ENCODE measurements around the gene RIMS3.

The RIMS3 gene

DNA sequence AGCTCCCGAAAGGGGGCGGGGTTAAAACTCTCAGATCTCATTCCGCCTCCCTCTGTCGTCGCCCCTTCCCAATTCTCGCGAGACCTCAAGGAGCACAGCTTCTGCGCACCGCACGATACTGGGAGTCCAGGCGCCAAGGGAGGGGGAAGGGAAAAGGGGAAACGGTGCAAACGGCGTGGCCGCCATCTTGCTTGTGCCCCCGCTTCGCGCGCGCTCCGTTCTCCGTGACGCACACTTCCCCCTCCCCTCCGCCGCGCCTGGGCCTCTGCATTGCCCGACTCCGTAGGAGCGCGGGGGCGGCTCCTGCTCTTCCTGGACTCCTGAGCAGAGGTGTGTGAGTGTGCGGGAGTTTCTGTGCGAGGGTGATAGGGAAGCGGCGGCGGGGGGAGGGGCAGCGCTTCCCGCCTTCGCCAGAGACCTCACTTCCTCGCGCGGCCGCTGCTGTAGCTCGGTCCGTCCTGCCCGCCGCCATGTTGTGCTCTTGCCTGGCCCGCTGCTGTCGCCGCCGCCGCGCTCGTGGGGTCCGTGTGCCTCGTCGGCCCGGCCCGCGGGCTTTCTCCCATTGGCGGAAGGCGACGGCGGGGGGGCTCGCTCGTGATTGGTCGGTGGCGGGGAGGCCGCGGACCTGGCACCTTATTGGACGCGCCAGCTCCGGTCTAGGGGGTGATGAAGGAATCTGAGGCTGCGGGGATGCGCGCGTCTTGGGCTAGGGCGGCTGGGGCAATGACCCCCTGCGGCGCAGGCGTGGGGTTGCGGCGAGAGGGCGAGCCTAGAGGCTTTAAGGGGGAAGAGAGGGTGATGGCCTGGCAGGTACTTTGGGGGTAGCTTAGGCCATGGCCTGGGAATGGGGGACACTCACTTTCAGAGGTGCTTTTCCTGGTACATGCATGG lies 26.3 kb upstream of the RIMS3 start, which contains the start of gene NFYC:
Gene NFYC, plus strand, starts transcription at position 167 of the 891 bp plus-strand sequence. CDS start 47,140 bp downstream, outside the sequence.
- Histone ChIP-seq H3K27me3 (ENCODE audit: control insufficient read depth, insufficient read depth, low read length) (no peaks in the 10 kb centered on the region), H3K4me1 (ENCODE audit: control insufficient read depth, insufficient read depth, low read length) (peaks cover 30% of the 10 kb centered on the region), H3K27ac (ENCODE audit: low read depth, low read length) (peak within 1 kb of the TSS; percentile 100), H3K9me3 (ENCODE audit: control insufficient read depth, insufficient read depth, low read length) (no peaks in the 10 kb centered on the region), H3K4me3 (ENCODE audit: low read depth, low read length) (peak within 1 kb of the TSS; percentile 67), H3K9ac (ENCODE audit: low read depth, low read length) (peak within 1 kb of the TSS; percentile 100), H3K36me3 (ENCODE audit: control insufficient read depth, insufficient read depth, low read length) (peaks cover 5% of the 10 kb centered on the region)

- H3K27ac ChIP-seq (ENCODE audit: low read depth, low read length), result peak overlapping the region; percentile 100
- H3K9me3 ChIP-seq (ENCODE audit: control insufficient read depth, insufficient read depth, low read length), result no peaks in the 10 kb centered on the region
- peaks cover 9% of the 10 kb centered on the region for H3K36me3 ChIP-seq (ENCODE audit: control insufficient read depth, insufficient read depth, low read length)
- no peaks in the 10 kb centered on the region for H3K27me3 ChIP-seq (ENCODE audit: control insufficient read depth, insufficient read depth, low read length)
- peak overlapping the region; percentile 67 for H3K4me3 ChIP-seq (ENCODE audit: low read depth, low read length)
- peaks cover 24% of the 10 kb centered on the region for H3K4me1 ChIP-seq (ENCODE audit: control insufficient read depth, insufficient read depth, low read length)
- peak overlapping the region; percentile 100 for H3K9ac ChIP-seq (ENCODE audit: low read depth, low read length)
Measured at GRCh38 chr1:40690771-40691537, 25.5 kb upstream of the RIMS3 start.

- H3K9ac ChIP-seq (ENCODE audit: low read depth, low read length), result no peak overlapping the region
- H3K9me3 ChIP-seq (ENCODE audit: control insufficient read depth, insufficient read depth, low read length), result no peaks in the 10 kb centered on the region
- H3K36me3 ChIP-seq (ENCODE audit: control insufficient read depth, insufficient read depth, low read length), result peaks cover 9% of the 10 kb centered on the region
- H3K4me3 ChIP-seq (ENCODE audit: low read depth, low read length), result no peak overlapping the region
- H3K27ac ChIP-seq (ENCODE audit: low read depth, low read length), result no peak overlapping the region
- no peaks in the 10 kb centered on the region for H3K27me3 ChIP-seq (ENCODE audit: control insufficient read depth, insufficient read depth, low read length)
- H3K4me1 ChIP-seq (ENCODE audit: control insufficient read depth, insufficient read depth, low read length), result peaks cover 20% of the 10 kb centered on the region
Measured at GRCh38 chr1:40689737-40690136, 24.3 kb upstream of the RIMS3 start.

GRCh38 chr1:40687661-40688060 lies 22.2 kb upstream of the RIMS3 start:
- H3K4me1 ChIP-seq (ENCODE audit: control insufficient read depth, insufficient read depth, low read length), result peaks cover 8% of the 10 kb centered on the region
- H3K27ac ChIP-seq (ENCODE audit: low read depth, low read length), result no peak overlapping the region

GRCh38 chr1:40687059-40687458 lies 21.6 kb upstream of the RIMS3 start:
- Histone ChIP-seq H3K36me3 (ENCODE audit: control insufficient read depth, insufficient read depth, low read length) (peaks cover 9% of the 10 kb centered on the region), H3K27me3 (ENCODE audit: control insufficient read depth, insufficient read depth, low read length) (no peaks in the 10 kb centered on the region), H3K27ac (ENCODE audit: low read depth, low read length) (no peak overlapping the region), H3K9ac (ENCODE audit: low read depth, low read length) (no peak overlapping the region), H3K9me3 (ENCODE audit: control insufficient read depth, insufficient read depth, low read length) (no peaks in the 10 kb centered on the region), H3K4me1 (ENCODE audit: control insufficient read depth, insufficient read depth, low read length) (peaks cover 7% of the 10 kb centered on the region), H3K4me3 (ENCODE audit: low read depth, low read length) (no peak overlapping the region)

More at GRCh38 chr1:40687661-40688060, 22.2 kb upstream of the RIMS3 start:
- no peaks in the 10 kb centered on the region for H3K27me3 ChIP-seq (ENCODE audit: control insufficient read depth, insufficient read depth, low read length)
- no peak overlapping the region for H3K4me3 ChIP-seq (ENCODE audit: low read depth, low read length)
- peaks cover 9% of the 10 kb centered on the region for H3K36me3 ChIP-seq (ENCODE audit: control insufficient read depth, insufficient read depth, low read length)
- no peak overlapping the region for H3K9ac ChIP-seq (ENCODE audit: low read depth, low read length)
- H3K9me3 ChIP-seq (ENCODE audit: control insufficient read depth, insufficient read depth, low read length), result no peaks in the 10 kb centered on the region

DNA sequence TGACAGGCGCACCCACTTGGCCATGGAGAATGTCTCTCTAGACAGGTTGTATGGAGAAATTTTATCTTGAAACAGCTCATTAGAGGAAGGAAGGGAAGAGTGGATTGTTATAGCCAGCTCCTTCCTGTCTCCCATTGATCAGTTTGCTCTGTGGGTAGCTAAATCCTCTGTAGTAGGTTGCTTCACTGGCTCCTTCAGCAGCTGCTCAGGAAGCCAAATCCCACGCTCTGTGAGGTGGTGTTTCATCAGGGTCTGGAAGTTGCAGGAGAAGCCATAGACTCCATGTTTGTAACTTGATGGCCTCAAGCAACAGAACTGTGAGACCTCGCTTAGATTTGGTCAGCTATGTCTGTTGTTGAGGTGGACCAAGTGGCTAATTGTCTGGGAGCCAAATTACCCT lies 19.2 kb upstream of the RIMS3 start:
- H3K27ac ChIP-seq (ENCODE audit: low read depth, low read length), result no peak overlapping the region
- no peaks in the 10 kb centered on the region for H3K27me3 ChIP-seq (ENCODE audit: control insufficient read depth, insufficient read depth, low read length)
- no peaks in the 10 kb centered on the region for H3K9me3 ChIP-seq (ENCODE audit: control insufficient read depth, insufficient read depth, low read length)
- no peak overlapping the region for H3K9ac ChIP-seq (ENCODE audit: low read depth, low read length)
- H3K4me1 ChIP-seq (ENCODE audit: control insufficient read depth, insufficient read depth, low read length), result no peaks in the 10 kb centered on the region
- peaks cover 6% of the 10 kb centered on the region for H3K36me3 ChIP-seq (ENCODE audit: control insufficient read depth, insufficient read depth, low read length)
- no peak overlapping the region for H3K4me3 ChIP-seq (ENCODE audit: low read depth, low read length)

GRCh38 chr1:40679165-40679953 lies 13.9 kb upstream of the RIMS3 start:
- Histone ChIP-seq H3K4me1 (ENCODE audit: control insufficient read depth, insufficient read depth, low read length) (no peaks in the 10 kb centered on the region), H3K4me3 (ENCODE audit: low read depth, low read length) (no peak overlapping the region), H3K9me3 (ENCODE audit: control insufficient read depth, insufficient read depth, low read length) (no peaks in the 10 kb centered on the region), H3K9ac (ENCODE audit: low read depth, low read length) (no peak overlapping the region), H3K27ac (ENCODE audit: low read depth, low read length) (no peak overlapping the region), H3K36me3 (ENCODE audit: control insufficient read depth, insufficient read depth, low read length) (no peaks in the 10 kb centered on the region), H3K27me3 (ENCODE audit: control insufficient read depth, insufficient read depth, low read length) (no peaks in the 10 kb centered on the region)

DNA sequence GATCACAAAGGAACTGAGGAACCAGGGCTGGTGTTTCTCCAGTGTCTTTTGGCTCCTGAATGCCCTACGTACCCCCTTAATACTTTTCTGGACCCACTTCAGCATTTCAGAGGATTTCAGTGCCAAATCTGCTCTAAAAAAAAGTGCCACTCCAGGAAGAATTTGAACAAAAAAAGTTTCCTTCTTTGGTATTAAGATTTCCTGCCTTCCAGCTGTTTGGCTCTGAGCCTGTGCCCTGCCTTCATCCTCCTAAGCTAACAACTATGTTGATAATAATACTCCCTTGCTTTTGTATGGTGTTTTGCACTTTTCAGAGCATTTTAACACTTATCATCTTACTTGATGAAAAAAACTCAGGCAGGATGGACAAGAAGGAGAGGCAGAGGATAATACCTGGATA lies 11.0 kb upstream of the RIMS3 start:
- H3K27ac ChIP-seq (ENCODE audit: low read depth, low read length), result no peak overlapping the region
- no peak overlapping the region for H3K9ac ChIP-seq (ENCODE audit: low read depth, low read length)
- no peak overlapping the region for H3K4me3 ChIP-seq (ENCODE audit: low read depth, low read length)
- no peaks in the 10 kb centered on the region for H3K36me3 ChIP-seq (ENCODE audit: control insufficient read depth, insufficient read depth, low read length)
- no peaks in the 10 kb centered on the region for H3K27me3 ChIP-seq (ENCODE audit: control insufficient read depth, insufficient read depth, low read length)
- no peaks in the 10 kb centered on the region for H3K9me3 ChIP-seq (ENCODE audit: control insufficient read depth, insufficient read depth, low read length)
- H3K4me1 ChIP-seq (ENCODE audit: control insufficient read depth, insufficient read depth, low read length), result no peaks in the 10 kb centered on the region

DNA sequence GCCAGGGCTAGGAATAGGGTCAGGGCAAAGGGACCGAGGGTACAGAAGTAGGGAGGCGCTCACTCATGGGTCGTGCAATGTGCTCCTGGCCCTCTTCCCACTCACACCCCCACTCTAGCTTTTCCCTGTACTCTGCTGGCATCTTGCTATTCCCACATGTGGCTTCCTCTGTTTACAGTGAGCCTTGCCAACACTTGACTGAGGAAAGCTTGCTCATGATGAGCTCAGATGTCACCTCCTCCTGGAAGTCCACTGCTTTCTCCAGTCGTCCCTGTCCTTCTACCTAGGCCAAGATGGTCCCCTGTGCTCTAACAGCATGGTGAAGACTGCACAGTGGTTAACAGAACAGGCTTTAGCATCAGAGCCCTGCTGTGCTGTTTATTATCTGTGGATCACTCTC lies 8.0 kb upstream of the RIMS3 start:
- H3K9ac ChIP-seq (ENCODE audit: low read depth, low read length), result no peak overlapping the region
- H3K36me3 ChIP-seq (ENCODE audit: control insufficient read depth, insufficient read depth, low read length), result no peaks in the 10 kb centered on the region
- H3K27me3 ChIP-seq (ENCODE audit: control insufficient read depth, insufficient read depth, low read length), result no peaks in the 10 kb centered on the region
- no peaks in the 10 kb centered on the region for H3K4me1 ChIP-seq (ENCODE audit: control insufficient read depth, insufficient read depth, low read length)
- no peak overlapping the region for H3K4me3 ChIP-seq (ENCODE audit: low read depth, low read length)
- no peak overlapping the region for H3K27ac ChIP-seq (ENCODE audit: low read depth, low read length)
- no peaks in the 10 kb centered on the region for H3K9me3 ChIP-seq (ENCODE audit: control insufficient read depth, insufficient read depth, low read length)

DNA sequence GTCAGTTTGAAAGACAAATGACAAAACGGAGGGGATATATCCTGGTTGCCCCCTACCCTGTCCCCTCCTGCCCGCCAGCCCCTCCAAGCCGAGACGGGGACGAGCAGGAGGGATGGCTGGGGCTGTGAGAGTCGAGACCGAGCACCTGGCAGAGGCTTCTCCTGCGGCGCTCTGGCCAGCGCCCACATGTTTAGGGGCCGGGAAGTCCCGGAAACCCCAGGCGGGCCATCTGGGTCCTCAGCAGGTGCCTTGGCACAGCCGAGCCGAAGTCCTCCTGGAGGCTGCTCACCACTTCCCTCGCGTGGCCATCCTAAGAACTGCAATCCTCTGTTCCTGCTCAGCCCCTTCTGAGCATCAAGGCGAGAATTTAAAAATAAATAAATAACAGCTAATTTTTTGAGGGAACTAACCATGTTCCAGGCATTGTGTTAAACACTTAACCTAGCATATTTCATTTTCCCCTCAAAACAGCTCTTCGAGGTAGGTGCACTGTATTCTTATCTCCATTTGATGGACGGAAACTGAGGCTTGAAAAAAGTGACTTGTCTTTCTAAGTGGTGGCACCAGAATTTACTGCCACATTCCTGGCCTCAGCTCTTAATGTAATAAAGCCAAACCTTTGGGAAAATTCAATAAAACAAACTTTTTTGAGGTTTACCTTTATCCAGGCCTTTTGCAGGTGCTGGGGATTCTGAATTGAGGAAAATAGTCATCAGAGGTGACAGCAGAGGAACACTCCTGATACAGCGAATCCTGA lies 3.5 kb upstream of the RIMS3 start:
- no peak overlapping the region for H3K27ac ChIP-seq (ENCODE audit: low read depth, low read length)
- no peak overlapping the region for H3K9ac ChIP-seq (ENCODE audit: low read depth, low read length)
- no peaks in the 10 kb centered on the region for H3K36me3 ChIP-seq (ENCODE audit: control insufficient read depth, insufficient read depth, low read length)
- no peaks in the 10 kb centered on the region for H3K9me3 ChIP-seq (ENCODE audit: control insufficient read depth, insufficient read depth, low read length)
- H3K4me3 ChIP-seq (ENCODE audit: low read depth, low read length), result peak overlapping the region; percentile 52
- H3K4me1 ChIP-seq (ENCODE audit: control insufficient read depth, insufficient read depth, low read length), result 0 out of 2 replicates have a peak, but pooled peaks cover 4% of the 10 kb centered on the region
- H3K27me3 ChIP-seq (ENCODE audit: control insufficient read depth, insufficient read depth, low read length), result no peaks in the 10 kb centered on the region
